ENCODE measurements around the gene FXN. TPM values are rescaled to one million over a fixed set of nuclear protein-coding genes. Genes with fewer than 3 reads are reported as not detected.

The FXN gene
- polyA plus RNA-seq, 1 of the 3 experiments (the other 2 are of a cell fraction): 15.7 TPM

DNA sequence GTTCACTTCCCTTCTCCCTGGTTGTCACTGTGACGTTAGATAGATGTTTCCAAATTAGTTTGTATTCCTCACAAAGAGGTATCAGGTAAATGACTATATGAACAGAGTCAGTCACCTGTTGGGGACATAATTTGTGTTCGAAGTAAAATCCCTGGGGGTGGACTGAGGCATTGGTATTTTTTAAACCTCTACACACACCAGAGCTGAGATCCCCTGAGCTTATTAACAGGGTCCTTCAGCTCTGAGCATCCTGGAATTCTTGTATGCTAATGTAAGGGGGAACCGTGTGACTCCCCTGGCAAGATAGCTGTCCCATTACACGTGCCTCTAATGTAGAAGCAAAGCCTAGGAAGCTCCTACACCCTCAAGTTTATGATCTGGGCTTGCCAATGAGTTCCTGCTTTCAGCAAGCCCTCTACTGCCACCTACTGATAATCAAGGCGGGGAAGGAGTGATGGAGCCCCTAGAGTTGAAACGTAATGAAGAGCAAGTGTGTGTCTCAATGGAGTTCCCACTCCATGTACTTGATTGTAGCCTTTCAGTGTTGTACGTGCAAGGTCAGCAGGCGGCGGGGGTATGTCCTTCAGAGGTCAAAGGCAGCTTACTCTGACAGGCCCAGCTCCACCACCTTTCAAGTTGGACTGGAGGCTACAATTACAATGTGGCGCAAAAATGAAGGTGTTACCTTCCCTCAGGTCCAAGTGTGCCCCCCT lies 36.0 kb upstream of the FXN start:
- H3K4me3 ChIP-seq (ENCODE audit: low read depth in 2 of 2, low read length in 1 of 2): no peak overlapping the region; a peak in 1 of 4 replicates
- H3K79me2 ChIP-seq (ENCODE audit: insufficient read depth): no peaks in the 10 kb centered on the region
- ChIA-PET CTCF (interaction anchor here (0.6 to 1.4 kb wide), 23 partner anchors 8 to 427 kb away, joined by 3 to 5 read pairs (median 4); no protein-coding TSS in a partner anchor), POLR2A (no interaction called here)
- peak; percentile 59 for DNase-seq
- H3K27ac ChIP-seq (ENCODE audit: low read depth in 2 of 2, low read length in 1 of 2): no peak overlapping the region
- no peak overlapping the region for H2AFZ ChIP-seq (ENCODE audit: low read depth)
- no peaks in the 10 kb centered on the region for H3K9me3 ChIP-seq
- no peaks in the 10 kb centered on the region for H3K9me2 ChIP-seq
- peaks cover 60% of the 10 kb centered on the region; the same call in 1 of the 2 replicates for H3K27me3 ChIP-seq (ENCODE audit: insufficient read depth)
- TF ChIP-seq RXRA (IDR thresholded peaks at IDR 0.05; ENCODE audit: borderline replicate concordance, low read depth) (no peak), SMC3 (IDR thresholded peaks at IDR 0.05; ENCODE audit: low read depth, low read length) (peak; percentile 60), RAD21 (IDR thresholded peaks at IDR 0.05; ENCODE audit: low read length) (peak; percentile 76), MEF2A (IDR thresholded peaks at IDR 0.05; ENCODE audit: borderline replicate concordance, low read depth) (no peak)
- TF ChIP-seq, protein P1, sequence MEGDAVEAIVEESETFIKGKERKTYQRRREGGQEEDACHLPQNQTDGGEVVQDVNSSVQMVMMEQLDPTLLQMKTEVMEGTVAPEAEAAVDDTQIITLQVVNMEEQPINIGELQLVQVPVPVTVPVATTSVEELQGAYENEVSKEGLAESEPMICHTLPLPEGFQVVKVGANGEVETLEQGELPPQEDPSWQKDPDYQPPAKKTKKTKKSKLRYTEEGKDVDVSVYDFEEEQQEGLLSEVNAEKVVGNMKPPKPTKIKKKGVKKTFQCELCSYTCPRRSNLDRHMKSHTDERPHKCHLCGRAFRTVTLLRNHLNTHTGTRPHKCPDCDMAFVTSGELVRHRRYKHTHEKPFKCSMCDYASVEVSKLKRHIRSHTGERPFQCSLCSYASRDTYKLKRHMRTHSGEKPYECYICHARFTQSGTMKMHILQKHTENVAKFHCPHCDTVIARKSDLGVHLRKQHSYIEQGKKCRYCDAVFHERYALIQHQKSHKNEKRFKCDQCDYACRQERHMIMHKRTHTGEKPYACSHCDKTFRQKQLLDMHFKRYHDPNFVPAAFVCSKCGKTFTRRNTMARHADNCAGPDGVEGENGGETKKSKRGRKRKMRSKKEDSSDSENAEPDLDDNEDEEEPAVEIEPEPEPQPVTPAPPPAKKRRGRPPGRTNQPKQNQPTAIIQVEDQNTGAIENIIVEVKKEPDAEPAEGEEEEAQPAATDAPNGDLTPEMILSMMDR (IDR thresholded peaks at IDR 0.05): peak; percentile 67
- no peaks in the 10 kb centered on the region for H3K4me1 ChIP-seq (ENCODE audit: control insufficient read depth in 1 of 2, insufficient read depth in 2 of 2, low read depth in 1 of 2, low read length in 1 of 2)
- H3K4me2 ChIP-seq: no peak overlapping the region
- H3K9ac ChIP-seq: no peak overlapping the region
- H4K20me1 ChIP-seq (ENCODE audit: insufficient read depth): no peaks in the 10 kb centered on the region
- no peaks in the 10 kb centered on the region for H3F3A ChIP-seq (replicated peaks; ENCODE audit: insufficient read depth)
- WGBS (ENCODE audit: low lambda C conversion rate): 13% methylated on average over 10 of the region's 10 CpGs
- H3K36me3 ChIP-seq (replicated peaks in 1 of 2; ENCODE audit: control insufficient read depth in 1 of 2, insufficient read depth in 2 of 2, low read length in 1 of 2): no peaks in the 10 kb centered on the region

DNA sequence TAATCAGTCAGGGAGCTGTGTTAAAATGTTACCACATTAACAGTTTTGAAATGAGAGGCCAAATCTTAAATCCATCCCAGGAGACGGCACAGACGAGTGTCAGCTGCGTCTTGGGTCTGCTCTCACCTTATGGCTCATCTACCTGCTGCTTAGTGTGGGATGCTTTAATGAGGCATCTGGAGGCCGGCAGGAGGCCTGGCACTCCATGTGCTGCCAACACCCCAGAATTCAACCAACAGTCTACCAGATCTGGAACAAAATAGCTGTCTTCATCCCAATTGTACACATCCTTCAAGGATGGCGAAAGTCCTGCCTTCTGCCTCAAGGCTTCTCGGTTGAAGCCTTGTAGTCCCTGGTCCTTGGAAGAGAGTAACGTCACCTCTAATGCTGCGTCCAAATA lies 33.6 kb upstream of the FXN start:
- CTCF ChIA-PET: interaction anchor here (1.0 kb wide), 1 partner anchor 25 kb away, joined by 3 read pairs; no protein-coding TSS in a partner anchor
- no peak overlapping the region for H3K4me3 ChIP-seq (ENCODE audit: low read depth in 2 of 2, low read length in 1 of 2)
- no peaks in the 10 kb centered on the region for H3F3A ChIP-seq (replicated peaks; ENCODE audit: insufficient read depth)
- no peaks in the 10 kb centered on the region for H3K9me3 ChIP-seq
- no peak overlapping the region for H3K4me2 ChIP-seq
- POLR2A ChIA-PET: no interaction called here
- no peak overlapping the region for H3K27ac ChIP-seq (ENCODE audit: low read depth in 2 of 2, low read length in 1 of 2)
- H3K9me2 ChIP-seq: no peaks in the 10 kb centered on the region
- no peaks in the 10 kb centered on the region for H4K20me1 ChIP-seq (ENCODE audit: insufficient read depth)
- H3K9ac ChIP-seq: no peak overlapping the region
- H3K36me3 ChIP-seq (replicated peaks in 1 of 2; ENCODE audit: control insufficient read depth in 1 of 2, insufficient read depth in 2 of 2, low read length in 1 of 2): no peaks in the 10 kb centered on the region
- H3K79me2 ChIP-seq (ENCODE audit: insufficient read depth): no peaks in the 10 kb centered on the region
- no peaks in the 10 kb centered on the region for H3K4me1 ChIP-seq (ENCODE audit: control insufficient read depth in 1 of 2, insufficient read depth in 2 of 2, low read depth in 1 of 2, low read length in 1 of 2)
- WGBS (ENCODE audit: low lambda C conversion rate): 20% methylated on average over 8 of the region's 8 CpGs
- no peak overlapping the region for H2AFZ ChIP-seq (ENCODE audit: low read depth)
- H3K27me3 ChIP-seq (ENCODE audit: insufficient read depth): peaks cover 70% of the 10 kb centered on the region; the same call in 1 of the 2 replicates
- DNase-seq: no peak
- no peak for TF ChIP-seq SIN3A (IDR thresholded peaks at IDR 0.05; ENCODE audit: borderline replicate concordance, low read depth, low read length)
- TF ChIP-seq RAD21 (IDR thresholded peaks at IDR 0.05; ENCODE audit: low read length): no peak
- TF ChIP-seq, protein P2, sequence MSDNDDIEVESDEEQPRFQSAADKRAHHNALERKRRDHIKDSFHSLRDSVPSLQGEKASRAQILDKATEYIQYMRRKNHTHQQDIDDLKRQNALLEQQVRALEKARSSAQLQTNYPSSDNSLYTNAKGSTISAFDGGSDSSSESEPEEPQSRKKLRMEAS (IDR thresholded peaks at IDR 0.05; ENCODE audit: low read depth): no peak
- TF ChIP-seq, protein P3, sequence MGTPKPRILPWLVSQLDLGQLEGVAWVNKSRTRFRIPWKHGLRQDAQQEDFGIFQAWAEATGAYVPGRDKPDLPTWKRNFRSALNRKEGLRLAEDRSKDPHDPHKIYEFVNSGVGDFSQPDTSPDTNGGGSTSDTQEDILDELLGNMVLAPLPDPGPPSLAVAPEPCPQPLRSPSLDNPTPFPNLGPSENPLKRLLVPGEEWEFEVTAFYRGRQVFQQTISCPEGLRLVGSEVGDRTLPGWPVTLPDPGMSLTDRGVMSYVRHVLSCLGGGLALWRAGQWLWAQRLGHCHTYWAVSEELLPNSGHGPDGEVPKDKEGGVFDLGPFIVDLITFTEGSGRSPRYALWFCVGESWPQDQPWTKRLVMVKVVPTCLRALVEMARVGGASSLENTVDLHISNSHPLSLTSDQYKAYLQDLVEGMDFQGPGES (IDR thresholded peaks at IDR 0.05; ENCODE audit: low read depth, low read length): no peak
- no peak for TF ChIP-seq EP300 (IDR thresholded peaks at IDR 0.05; ENCODE audit: borderline replicate concordance in 1 of 2, low read depth in 1 of 2, low read length in 1 of 2)
- TF ChIP-seq NRF1 (IDR thresholded peaks at IDR 0.05; ENCODE audit: low read depth, low read length): no peak
- no peak for TF ChIP-seq CHD2 (IDR thresholded peaks at IDR 0.05; ENCODE audit: low read length, partially characterized antibody)
- TF ChIP-seq EZH2phosphoT487 (IDR thresholded peaks at IDR 0.05; ENCODE audit: borderline replicate concordance, low read depth): no peak
